Mucosa of descending colon (tissue), 3 donors: ENCODE data around the gene FBXW10B. TPM values are rescaled to one million over a fixed set of nuclear protein-coding genes. Genes with fewer than 3 reads are reported as not detected.
A peak's percentile ranks its signal among the peaks of the same experiment; 100 is the strongest.
"Not testable (repeated sequence)": the region's sequence is repeated elsewhere in the genome, so short reads cannot be mapped to it uniquely, and the experiment has no call there.

Source experiments
- ATAC-seq: fragments of 200-7000 bp; cut with Tn5 transposase; one replicate; pipeline ENCODE4 v1.9.1; 2020; ENCODE audit warnings: mild to moderate bottlenecking, moderate library complexity
- DNase-seq, 3 donors: peaks; one replicate each; pipeline ENCODE4 v3.0.0-alpha.2; 2020
- H3K36me3 ChIP-seq: fragments of 200-600 bp; one replicate; pipeline ENCODE4 v1.8.0; 2021; ENCODE audit warnings: low read depth, mild to moderate bottlenecking
- H3K4me1 ChIP-seq: fragments of 200-600 bp; one replicate; pipeline ENCODE4 v1.8.0; 2021; ENCODE audit warnings: low read depth, mild to moderate bottlenecking
- H3K4me3 ChIP-seq: fragments of 200-600 bp; one replicate; pipeline ENCODE4 v1.8.0; 2021; ENCODE audit warnings: mild to moderate bottlenecking
- H3K9me3 ChIP-seq: fragments of 200-600 bp; one replicate; pipeline ENCODE4 v1.8.0; 2021; ENCODE audit warnings: mild to moderate bottlenecking
- CTCF ChIP-seq: fragments of 200-600 bp; IDR thresholded peaks from one replicate; pipeline ENCODE4 v1.8.0; 2022; ENCODE audit warnings: antibody characterized with exemption, mild to moderate bottlenecking
- intact Hi-C, 2 donors: fragments of 100-400 bp; cut with DNase I in 1 of 2; cut with micrococcal nuclease in 1 of 2; formaldehyde crosslinking; loops; one replicate each; pipeline versions ENCODE4 v1.11.0 to v1.11.1; 2022; cut with DNase I, micrococcal nuclease
- total RNA-seq, 3 donors: library from RNA; stranded (reverse); fragmentation: NEBNext Ultra II Directional in 2 of 3; extraction: Animal tissue kit (Norgen Biotek cat#: 25700) in 2 of 3; gene quantifications; one replicate each; pipeline versions ENCODE4 v1.2.1 to v1.2.4, GENCODE V29; 2021 to 2023
- donor health status: DM: no; HTN: no; CAD: no; lungs with moderate emphysema.
- donor health status: DM: no; HTN: no; CAD: no.
- donor health status: DM: no; HTN: yes; CAD: no.

The FBXW10B gene
- total RNA-seq, 3 donors from 2014 or later, result 0.75 to 1.3 (median 0.82) TPM

- intact Hi-C loops, result no loop called here
- DNase-seq (peak; percentile 94 to 97 (median 96)), ATAC-seq (peak; percentile 91)
- Histone ChIP-seq H3K4me1 (peaks cover 21% of the 10 kb centered on the region), H3K9me3 (no peaks in the 10 kb centered on the region), H3K4me3 (peak overlapping the region; percentile 6), H3K36me3 (no peaks in the 10 kb centered on the region)
- TF ChIP-seq CTCF, result no peak
Observed at GRCh38 chr17:15651583-15652110, 32.1 kb upstream of the FBXW10B start.

GRCh38 chr17:15650741-15651582 is 31.5 kb upstream of the FBXW10B start:
- Histone ChIP-seq H3K4me1 (peaks cover 22% of the 10 kb centered on the region), H3K36me3 (no peaks in the 10 kb centered on the region), H3K4me3 (peak overlapping the region; percentile 6), H3K9me3 (no peaks in the 10 kb centered on the region)
- peak; percentile 25 for ATAC-seq
- intact Hi-C loops, result no loop called here
- TF ChIP-seq CTCF, result no peak
- peak; percentile 37 to 58 (median 57) for DNase-seq

- ATAC-seq, result peak; percentile 56
- TF ChIP-seq CTCF, result no peak
- Histone ChIP-seq H3K9me3 (no peaks in the 10 kb centered on the region), H3K4me1 (peaks cover 23% of the 10 kb centered on the region), H3K36me3 (no peaks in the 10 kb centered on the region), H3K4me3 (no peak overlapping the region)
- intact Hi-C loops, result no loop called here
- peak; percentile 72 to 74 (median 73) for DNase-seq
Observed at GRCh38 chr17:15649861-15650421, 30.4 kb upstream of the FBXW10B start.

GRCh38 chr17:15648386-15648785 is 28.9 kb upstream of the FBXW10B start:
- Histone ChIP-seq H3K4me1 (peaks cover 23% of the 10 kb centered on the region), H3K4me3 (no peak overlapping the region), H3K36me3 (no peaks in the 10 kb centered on the region), H3K9me3 (no peaks in the 10 kb centered on the region)
- no peak for TF ChIP-seq CTCF
- DNase-seq (no peak), ATAC-seq (no peak)
- intact Hi-C loops, result no loop called here

- DNase-seq, intact Hi-C loops, H3K9me3 ChIP-seq, H3K4me3 ChIP-seq, H3K36me3 ChIP-seq: not testable (repeated sequence)
- peak; percentile 60 for ATAC-seq
- peaks cover 15% of the 10 kb centered on the region for H3K4me1 ChIP-seq
Observed at GRCh38 chr17:15645942-15646312, 26.4 kb upstream of the FBXW10B start.

- H3K4me3 ChIP-seq, H3K4me1 ChIP-seq, DNase-seq, intact Hi-C loops, H3K9me3 ChIP-seq, H3K36me3 ChIP-seq: not testable (repeated sequence)
- ATAC-seq, result peak; percentile 36
Observed at GRCh38 chr17:15645099-15645941, 25.8 kb upstream of the FBXW10B start.

- H3K4me1 ChIP-seq, H3K36me3 ChIP-seq, ATAC-seq, intact Hi-C loops, H3K9me3 ChIP-seq, H3K4me3 ChIP-seq, DNase-seq: not testable (repeated sequence)
Observed at GRCh38 chr17:15642505-15643251, 23.2 kb upstream of the FBXW10B start.

- intact Hi-C loops, ATAC-seq, DNase-seq, H3K9me3 ChIP-seq, H3K36me3 ChIP-seq, H3K4me3 ChIP-seq, H3K4me1 ChIP-seq: not testable (repeated sequence)
Observed at GRCh38 chr17:15642014-15642413, 22.5 kb upstream of the FBXW10B start.
